Activated T-cell treated with anti-CD3 and anti-CD28 coated beads for 48 hours (primary cell): ENCODE data around the gene HIC1.

Experiments used
- DNase-seq: peaks from one replicate; pipeline ENCODE4 v3.0.0-alpha.2; 2020; ENCODE audit warnings: low read depth

Gene HIC1

GRCh38 chr17:2102931-2103809, 48.3 kb downstream of the HIC1 start:
- DNase-seq: no peak

- no peak for DNase-seq
These were observed 50.8 kb downstream of the HIC1 start for GRCh38 chr17:2105663-2106062.

GRCh38 chr17:2106308-2106955, 51.5 kb downstream of the HIC1 start:
- DNase-seq: no peak

DNA sequence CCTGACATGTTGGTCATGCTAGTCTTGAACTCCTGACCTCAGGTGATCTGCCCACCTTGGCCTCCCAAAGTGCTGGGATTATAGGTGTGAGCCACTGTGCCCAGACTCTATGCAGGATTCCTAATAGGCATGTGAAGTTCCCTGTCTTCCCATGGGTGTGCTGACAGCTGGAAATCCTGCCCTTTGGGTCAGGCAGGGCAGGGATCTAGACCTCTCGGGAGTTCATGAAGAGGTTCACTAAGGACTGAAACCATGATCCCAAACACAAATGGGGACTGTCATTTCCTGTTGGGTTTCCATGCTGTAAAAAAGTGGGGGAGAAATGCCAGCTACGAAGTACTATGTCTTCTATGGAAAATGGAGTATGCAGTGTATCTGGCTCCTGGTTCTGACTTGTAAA, 52.1 kb downstream of the HIC1 start:
- no peak for DNase-seq

DNA sequence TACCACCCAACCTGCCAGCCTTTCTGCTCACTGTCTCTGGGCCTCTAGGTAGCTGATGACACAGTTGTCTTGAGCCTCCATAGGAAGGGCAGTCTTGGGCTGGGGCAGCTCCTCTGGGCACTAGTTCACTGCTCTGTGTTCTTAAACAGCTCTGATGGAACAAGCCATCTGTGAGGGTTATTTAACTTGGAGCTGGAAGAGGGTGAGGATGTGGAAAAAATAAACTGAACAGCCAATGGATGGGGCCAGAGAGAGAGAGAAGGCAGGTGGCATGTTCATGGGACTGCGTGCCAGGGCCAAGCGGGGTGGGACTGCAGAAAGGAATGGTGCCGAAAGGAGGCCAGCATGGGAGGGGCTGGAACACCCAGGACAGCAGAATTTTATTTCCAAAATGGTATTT, 52.6 kb downstream of the HIC1 start:
- no peak for DNase-seq

DNA sequence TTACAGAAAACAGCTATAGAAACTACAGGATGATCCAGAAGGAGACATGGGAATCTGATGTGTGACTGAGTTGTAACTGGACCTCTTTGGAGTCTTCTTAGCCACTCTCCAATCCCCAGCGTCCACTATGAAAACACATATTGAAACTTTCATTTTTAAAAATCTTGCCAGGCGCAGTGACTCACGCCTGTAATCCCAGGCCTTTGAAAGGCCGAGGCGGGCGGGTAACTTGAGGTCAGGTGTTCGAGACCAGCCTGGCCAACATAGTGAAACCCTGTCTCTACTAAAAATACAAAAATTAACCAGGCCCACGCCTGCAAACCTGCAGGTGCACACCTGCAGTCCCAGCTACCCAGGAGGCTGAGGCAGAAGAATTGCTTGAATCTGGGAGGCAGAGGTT, 53.3 kb downstream of the HIC1 start:
- DNase-seq: no peak

DNA sequence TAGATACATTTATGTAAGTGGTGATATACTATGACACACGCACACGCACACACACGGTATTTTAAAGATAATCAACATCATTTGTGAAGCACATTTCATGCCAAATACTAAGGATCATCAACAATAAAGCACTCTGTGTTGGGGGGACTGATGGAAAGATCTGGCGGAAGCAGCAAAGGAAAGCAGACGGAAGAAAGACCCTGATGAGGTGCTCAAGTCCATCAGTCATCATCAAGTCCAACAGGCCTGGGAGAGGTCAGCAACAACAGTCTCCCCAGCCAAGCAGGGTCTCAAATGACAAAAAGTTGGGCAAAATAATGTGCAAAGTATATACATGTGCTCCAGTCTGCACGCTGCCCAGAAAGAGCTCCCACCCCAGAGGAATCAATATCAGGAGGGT, 55.5 kb downstream of the HIC1 start:
- no peak for DNase-seq

- no peak for DNase-seq
These were observed 56.8 kb downstream of the HIC1 start for GRCh38 chr17:2111691-2112090.
